NB4 (cell line): ENCODE results near the gene STH.

Source experiments
- DNase-seq: peaks from one replicate; pipeline ENCODE4 v3.0.0; 2010; ENCODE audit warnings: low read depth
- H3K4me3 ChIP-seq: one replicate; pipeline ENCODE4 v1.5.1; 2011; ENCODE audit warnings: mild to moderate bottlenecking, low read depth, low read length, moderate library complexity
- MYC ChIP-seq: IDR thresholded peaks from 2 replicates; pipeline ENCODE4 v1.6.1; 2011; ENCODE audit warnings: low read depth, low read length
- POLR2A ChIP-seq: IDR thresholded peaks from 2 replicates; pipeline ENCODE4 v1.6.1; 2011; ENCODE audit warnings: mild to moderate bottlenecking; ENCODE audit not compliant: insufficient read length; ENCODE audit errors: extremely low read depth
- TF ChIP-seq, protein P1 (sequence below): IDR thresholded peaks from 2 replicates; pipeline ENCODE4 v1.6.1; 2011; ENCODE audit warnings: low read depth, low read length
- TF ChIP-seq, protein P2 (sequence below): IDR thresholded peaks from one replicate; pipeline ENCODE4 v1.5.1; 2012; ENCODE audit warnings: low read depth, low read length

STH gene

DNA sequence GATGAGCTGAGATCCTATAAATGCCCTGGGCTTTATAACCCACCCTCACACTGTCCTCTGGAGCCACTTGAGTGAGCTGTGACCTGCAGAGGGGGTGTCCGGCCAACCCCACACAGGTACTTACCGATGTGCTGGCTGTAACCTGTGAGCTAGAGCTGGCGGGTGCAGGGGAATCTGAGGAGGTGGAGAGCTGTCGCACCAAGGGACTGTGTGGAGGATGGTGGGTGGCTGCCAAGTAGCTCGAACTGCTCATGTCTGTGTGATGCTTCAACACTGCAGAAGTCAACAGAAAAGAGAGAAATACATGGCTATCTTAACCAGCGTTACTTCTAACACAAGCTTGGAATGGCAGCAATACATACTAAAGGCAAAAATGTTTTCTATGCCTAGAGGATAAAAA is 39.4 kb downstream of the STH start:
- TF ChIP-seq MYC (no peak), POLR2A (no peak)
- TF ChIP-seq, protein P1, sequence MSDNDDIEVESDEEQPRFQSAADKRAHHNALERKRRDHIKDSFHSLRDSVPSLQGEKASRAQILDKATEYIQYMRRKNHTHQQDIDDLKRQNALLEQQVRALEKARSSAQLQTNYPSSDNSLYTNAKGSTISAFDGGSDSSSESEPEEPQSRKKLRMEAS, result no peak
- TF ChIP-seq, protein P2, sequence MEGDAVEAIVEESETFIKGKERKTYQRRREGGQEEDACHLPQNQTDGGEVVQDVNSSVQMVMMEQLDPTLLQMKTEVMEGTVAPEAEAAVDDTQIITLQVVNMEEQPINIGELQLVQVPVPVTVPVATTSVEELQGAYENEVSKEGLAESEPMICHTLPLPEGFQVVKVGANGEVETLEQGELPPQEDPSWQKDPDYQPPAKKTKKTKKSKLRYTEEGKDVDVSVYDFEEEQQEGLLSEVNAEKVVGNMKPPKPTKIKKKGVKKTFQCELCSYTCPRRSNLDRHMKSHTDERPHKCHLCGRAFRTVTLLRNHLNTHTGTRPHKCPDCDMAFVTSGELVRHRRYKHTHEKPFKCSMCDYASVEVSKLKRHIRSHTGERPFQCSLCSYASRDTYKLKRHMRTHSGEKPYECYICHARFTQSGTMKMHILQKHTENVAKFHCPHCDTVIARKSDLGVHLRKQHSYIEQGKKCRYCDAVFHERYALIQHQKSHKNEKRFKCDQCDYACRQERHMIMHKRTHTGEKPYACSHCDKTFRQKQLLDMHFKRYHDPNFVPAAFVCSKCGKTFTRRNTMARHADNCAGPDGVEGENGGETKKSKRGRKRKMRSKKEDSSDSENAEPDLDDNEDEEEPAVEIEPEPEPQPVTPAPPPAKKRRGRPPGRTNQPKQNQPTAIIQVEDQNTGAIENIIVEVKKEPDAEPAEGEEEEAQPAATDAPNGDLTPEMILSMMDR, result no peak
- no peak overlapping the region for H3K4me3 ChIP-seq
- DNase-seq, result no peak

DNA sequence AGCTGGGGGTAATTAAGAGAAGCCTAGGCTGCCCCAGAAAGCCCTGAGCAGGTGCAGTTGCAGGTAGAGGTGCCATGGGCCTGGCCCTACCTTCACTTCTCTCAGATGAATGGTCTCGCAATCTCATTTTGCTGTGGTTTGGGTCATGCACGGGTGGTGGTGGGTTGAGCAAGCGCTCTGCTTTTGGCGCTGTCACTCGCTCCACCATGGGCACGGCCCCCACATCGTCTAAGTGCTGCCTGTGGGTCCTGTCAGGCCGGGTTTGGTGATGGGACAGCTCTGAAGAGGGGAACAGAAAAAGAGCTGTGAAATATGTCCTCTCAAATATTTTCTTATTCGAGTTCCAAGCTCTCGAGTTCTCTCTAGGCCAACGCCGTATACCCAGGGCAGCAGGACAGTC is 39.9 kb downstream of the STH start:
- H3K4me3 ChIP-seq, result no peak overlapping the region
- TF ChIP-seq, protein P2, result no peak
- TF ChIP-seq POLR2A (no peak), MYC (no peak)
- TF ChIP-seq, protein P1, result no peak
- DNase-seq, result peak; percentile 18

DNA sequence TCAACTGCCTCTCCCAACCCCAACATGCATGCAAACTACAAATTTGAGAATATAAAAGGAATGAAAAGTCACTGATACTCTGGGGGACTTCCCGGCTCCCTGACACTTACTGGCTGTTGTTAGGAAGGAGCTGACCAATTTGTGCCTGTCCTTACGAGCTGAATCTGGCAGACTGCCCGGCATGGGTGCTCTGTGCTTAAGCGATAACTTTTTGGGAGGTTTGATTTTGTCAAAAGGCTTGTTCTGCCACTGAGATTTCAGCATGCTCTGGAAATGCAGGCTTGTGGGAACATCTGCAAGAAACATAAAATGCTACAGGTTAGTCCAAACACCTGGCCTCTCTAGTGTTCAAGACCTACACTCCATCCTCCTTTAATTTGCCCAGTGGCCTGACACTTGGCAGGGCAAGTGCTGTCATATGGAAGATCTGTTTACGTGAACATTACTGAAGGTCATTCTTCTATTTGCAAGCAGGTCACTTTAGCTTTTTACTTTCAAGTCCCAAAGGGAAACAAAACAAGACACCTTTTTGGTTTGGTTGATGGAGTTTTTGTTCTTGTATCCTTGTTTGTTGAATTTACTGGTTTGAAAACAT is 40.6 kb downstream of the STH start:
- H3K4me3 ChIP-seq, result no peak overlapping the region
- DNase-seq, result no peak
- TF ChIP-seq MYC, result no peak
- TF ChIP-seq, protein P1, result no peak
- TF ChIP-seq POLR2A, result no peak
- TF ChIP-seq, protein P2, result no peak

DNA sequence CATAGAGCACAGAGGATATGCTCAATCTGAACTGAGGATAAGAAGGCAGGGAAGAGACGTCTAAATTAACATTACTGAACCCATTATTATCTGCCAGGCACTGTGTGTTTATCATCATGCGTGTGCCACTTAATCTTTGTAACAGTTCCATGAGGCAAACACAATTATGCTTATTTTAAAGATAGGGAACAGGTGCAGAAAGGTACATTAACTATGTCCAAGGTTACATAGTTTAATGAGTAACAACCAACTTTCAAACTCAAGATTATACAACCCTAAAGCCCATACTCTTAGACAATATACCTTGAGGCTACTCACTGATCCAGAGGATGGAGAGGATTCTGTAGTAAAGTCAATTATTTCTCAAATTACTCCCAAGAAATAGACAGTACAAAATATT is 43.2 kb downstream of the STH start:
- H3K4me3 ChIP-seq, result no peak overlapping the region
- TF ChIP-seq POLR2A, result no peak
- TF ChIP-seq, protein P1, result no peak
- TF ChIP-seq, protein P2, result no peak
- no peak for TF ChIP-seq MYC
- no peak for DNase-seq

DNA sequence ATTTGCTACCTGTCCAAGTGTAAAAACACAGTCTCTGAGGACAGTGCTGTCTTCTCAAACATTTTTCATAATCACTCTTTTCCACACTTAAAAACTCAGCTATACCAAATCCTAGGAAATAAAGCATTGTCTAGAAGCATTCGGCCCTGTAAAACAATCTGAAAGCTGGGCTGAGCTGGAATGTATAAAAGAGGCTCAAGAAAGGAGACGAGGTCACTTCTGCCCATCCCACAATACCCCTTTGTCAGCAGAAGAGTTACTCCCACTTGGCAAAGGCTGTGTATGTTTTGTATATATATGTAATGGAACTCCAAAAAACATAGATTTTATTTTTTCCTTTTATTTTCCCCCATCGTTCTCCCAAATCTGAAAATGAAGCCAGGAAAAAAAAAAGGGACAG is 43.9 kb downstream of the STH start:
- DNase-seq, result no peak
- H3K4me3 ChIP-seq, result no peak overlapping the region

More for the DNA sequence above, 43.9 kb downstream of the STH start:
- TF ChIP-seq, protein P1, result no peak
- TF ChIP-seq MYC (no peak), POLR2A (no peak)
- TF ChIP-seq, protein P2, result no peak
